IPS-18a (cell line): Measurements from ENCODE around the gene ERCC6L2.

Source experiments
- H3K27ac ChIP-seq: one replicate; pipeline ENCODE4 v1.5.1; 2013; ENCODE audit warnings: low read length
- H3K27me3 ChIP-seq: one replicate; pipeline ENCODE4 v1.6.1; 2013; ENCODE audit warnings: mild to moderate bottlenecking, low read length; ENCODE audit not compliant: control insufficient read depth, insufficient read depth
- H3K36me3 ChIP-seq: one replicate; pipeline ENCODE4 v1.6.1; 2013; ENCODE audit warnings: low read depth, low read length; ENCODE audit not compliant: control insufficient read depth
- H3K4me1 ChIP-seq: one replicate; pipeline ENCODE4 v1.6.1; 2013; ENCODE audit warnings: low read depth, low read length; ENCODE audit not compliant: control insufficient read depth
- H3K4me3 ChIP-seq: one replicate; pipeline ENCODE4 v1.5.1; 2013; ENCODE audit warnings: low read length
- H3K9ac ChIP-seq: one replicate; pipeline ENCODE4 v1.6.1; 2013; ENCODE audit warnings: mild to moderate bottlenecking, low read length, moderate library complexity
- H3K9me3 ChIP-seq: one replicate; pipeline ENCODE4 v1.6.1; 2013; ENCODE audit warnings: low read depth, low read length; ENCODE audit not compliant: control insufficient read depth

ERCC6L2 gene, protein sequence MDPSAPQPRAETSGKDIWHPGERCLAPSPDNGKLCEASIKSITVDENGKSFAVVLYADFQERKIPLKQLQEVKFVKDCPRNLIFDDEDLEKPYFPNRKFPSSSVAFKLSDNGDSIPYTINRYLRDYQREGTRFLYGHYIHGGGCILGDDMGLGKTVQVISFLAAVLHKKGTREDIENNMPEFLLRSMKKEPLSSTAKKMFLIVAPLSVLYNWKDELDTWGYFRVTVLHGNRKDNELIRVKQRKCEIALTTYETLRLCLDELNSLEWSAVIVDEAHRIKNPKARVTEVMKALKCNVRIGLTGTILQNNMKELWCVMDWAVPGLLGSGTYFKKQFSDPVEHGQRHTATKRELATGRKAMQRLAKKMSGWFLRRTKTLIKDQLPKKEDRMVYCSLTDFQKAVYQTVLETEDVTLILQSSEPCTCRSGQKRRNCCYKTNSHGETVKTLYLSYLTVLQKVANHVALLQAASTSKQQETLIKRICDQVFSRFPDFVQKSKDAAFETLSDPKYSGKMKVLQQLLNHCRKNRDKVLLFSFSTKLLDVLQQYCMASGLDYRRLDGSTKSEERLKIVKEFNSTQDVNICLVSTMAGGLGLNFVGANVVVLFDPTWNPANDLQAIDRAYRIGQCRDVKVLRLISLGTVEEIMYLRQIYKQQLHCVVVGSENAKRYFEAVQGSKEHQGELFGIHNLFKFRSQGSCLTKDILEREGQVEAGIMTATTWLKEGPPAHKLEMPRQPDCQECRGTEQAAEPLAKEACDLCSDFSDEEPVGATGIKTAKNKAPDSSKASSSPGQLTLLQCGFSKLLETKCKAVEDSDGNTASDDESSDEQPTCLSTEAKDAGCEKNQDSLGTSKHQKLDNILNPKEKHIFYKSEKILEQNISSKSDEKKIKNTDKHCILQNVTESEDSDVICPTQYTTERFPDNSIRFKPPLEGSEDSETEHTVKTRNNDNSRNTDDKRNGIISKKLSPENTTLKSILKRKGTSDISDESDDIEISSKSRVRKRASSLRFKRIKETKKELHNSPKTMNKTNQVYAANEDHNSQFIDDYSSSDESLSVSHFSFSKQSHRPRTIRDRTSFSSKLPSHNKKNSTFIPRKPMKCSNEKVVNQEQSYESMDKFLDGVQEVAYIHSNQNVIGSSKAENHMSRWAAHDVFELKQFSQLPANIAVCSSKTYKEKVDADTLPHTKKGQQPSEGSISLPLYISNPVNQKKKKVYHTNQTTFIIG (N-terminal part only)

DNA sequence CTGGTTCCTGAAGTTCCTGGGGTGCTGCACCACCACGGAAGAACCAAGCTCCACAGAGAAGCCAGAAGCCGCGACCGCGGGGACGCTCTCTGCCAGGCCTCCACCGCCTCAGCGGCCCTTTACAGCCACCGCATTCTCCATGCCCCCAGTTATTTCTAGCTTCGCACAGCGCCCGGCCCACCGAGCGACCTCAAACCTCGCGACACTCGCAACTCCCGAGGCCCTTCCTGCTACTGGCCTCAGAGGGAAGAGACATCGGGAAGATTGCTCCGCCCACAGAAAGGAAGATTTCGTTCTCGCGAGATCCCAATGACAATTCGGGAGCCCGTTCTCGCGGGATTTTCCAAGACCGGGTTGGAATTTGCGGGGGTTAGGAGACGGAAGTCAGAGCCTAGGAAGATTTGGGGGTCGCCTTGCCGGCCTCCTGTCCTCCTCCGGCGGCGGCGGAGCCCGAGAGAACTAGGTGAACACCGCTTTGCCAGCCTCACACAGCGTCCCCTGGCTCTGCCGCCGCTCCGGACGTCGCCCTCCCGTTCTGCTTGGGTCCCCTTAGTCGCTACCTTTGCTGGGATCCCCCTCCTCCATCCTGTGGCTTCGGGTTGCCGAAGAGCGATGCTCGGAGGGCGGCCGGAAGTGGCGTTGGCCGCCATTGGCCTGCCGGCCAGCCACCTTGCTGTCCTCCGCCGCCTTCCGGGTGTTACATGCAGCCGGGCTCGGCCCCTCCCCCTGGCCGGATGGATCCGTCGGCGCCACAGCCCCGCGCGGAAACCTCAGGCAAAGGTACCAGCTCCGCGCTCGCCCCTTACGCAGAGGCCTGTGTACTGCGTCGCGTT is at the start of gene ERCC6L2:
TSS of gene ERCC6L2 (plus strand) at position 387 of the 833 bp plus-strand sequence. CDS start at position 735, 348 bp downstream.
- Histone ChIP-seq H3K27ac (peak within 1 kb of the TSS; percentile 96), H3K9ac (no peak within 1 kb of the TSS), H3K27me3 (no peaks in the 10 kb centered on the region), H3K36me3 (no peaks in the 10 kb centered on the region), H3K9me3 (no peaks in the 10 kb centered on the region), H3K4me1 (peaks cover 7% of the 10 kb centered on the region), H3K4me3 (no peak within 1 kb of the TSS)

DNA sequence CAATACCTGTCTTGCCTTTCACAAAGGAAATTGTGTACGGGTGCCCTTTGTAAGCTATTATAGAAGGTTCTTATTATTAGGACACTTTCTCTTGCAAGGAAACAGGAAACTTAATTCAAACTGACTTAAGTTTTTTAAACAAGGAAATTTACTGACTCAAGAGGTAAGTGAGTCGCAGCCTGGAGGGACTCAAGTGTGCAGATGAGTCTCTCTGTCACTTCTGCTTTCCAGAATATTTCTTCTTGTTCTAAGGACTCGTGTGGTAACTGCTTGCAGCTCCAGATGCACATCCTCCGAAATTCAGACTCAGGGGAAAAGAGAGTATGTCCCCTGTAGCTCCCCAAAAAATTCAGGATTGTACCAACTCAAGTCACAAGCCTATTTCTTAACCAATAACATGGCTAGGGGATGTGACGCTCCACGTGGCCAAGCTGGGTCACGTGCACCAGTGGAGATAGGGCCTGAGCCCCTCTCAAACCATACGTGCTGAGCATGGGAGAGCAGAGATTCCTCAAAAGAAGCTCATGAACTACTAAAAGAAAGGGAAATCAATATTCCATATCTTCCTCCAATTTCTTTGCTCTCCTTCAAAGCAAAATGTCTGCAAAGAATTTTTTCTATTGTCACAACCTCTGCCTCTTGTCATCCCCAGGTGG is 49.2 kb upstream of the ERCC6L2 start:
- no peak overlapping the region for H3K4me3 ChIP-seq
- no peak overlapping the region for H3K27ac ChIP-seq
- H3K9ac ChIP-seq = no peak overlapping the region
- H3K36me3 ChIP-seq = no peaks in the 10 kb centered on the region
- no peaks in the 10 kb centered on the region for H3K27me3 ChIP-seq
- no peaks in the 10 kb centered on the region for H3K9me3 ChIP-seq
- no peaks in the 10 kb centered on the region for H3K4me1 ChIP-seq

DNA sequence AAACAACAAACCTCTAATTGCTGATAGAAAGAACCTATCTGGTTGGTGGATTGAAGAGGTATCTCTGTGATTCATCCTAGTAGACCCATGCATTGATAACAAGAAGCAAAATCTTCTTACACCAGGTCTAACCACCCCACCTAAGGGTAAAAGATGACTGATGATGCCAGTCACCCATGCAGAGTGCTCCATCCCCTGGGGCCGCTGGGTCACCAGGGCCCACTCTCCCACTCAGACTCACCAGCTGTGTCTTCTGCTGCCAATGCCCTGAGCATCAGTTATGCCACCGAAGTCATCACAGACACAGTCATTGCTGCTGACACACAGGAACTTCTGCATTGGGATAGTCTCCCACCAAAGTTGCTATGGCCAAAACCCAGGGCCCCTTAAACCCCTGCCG is 44.7 kb upstream of the ERCC6L2 start:
- H3K36me3 ChIP-seq = no peaks in the 10 kb centered on the region
- no peak overlapping the region for H3K27ac ChIP-seq
- no peaks in the 10 kb centered on the region for H3K27me3 ChIP-seq
- no peaks in the 10 kb centered on the region for H3K9me3 ChIP-seq
- H3K4me3 ChIP-seq = no peak overlapping the region
- no peak overlapping the region for H3K9ac ChIP-seq
- H3K4me1 ChIP-seq = no peaks in the 10 kb centered on the region

- no peaks in the 10 kb centered on the region for H3K9me3 ChIP-seq
- H3K9ac ChIP-seq = no peak overlapping the region
- H3K4me3 ChIP-seq = no peak overlapping the region
- no peak overlapping the region for H3K27ac ChIP-seq
- H3K4me1 ChIP-seq = no peaks in the 10 kb centered on the region
- H3K27me3 ChIP-seq = no peaks in the 10 kb centered on the region
- no peaks in the 10 kb centered on the region for H3K36me3 ChIP-seq
Observed at GRCh38 chr9:95831810-95832209, 43.7 kb upstream of the ERCC6L2 start.

DNA sequence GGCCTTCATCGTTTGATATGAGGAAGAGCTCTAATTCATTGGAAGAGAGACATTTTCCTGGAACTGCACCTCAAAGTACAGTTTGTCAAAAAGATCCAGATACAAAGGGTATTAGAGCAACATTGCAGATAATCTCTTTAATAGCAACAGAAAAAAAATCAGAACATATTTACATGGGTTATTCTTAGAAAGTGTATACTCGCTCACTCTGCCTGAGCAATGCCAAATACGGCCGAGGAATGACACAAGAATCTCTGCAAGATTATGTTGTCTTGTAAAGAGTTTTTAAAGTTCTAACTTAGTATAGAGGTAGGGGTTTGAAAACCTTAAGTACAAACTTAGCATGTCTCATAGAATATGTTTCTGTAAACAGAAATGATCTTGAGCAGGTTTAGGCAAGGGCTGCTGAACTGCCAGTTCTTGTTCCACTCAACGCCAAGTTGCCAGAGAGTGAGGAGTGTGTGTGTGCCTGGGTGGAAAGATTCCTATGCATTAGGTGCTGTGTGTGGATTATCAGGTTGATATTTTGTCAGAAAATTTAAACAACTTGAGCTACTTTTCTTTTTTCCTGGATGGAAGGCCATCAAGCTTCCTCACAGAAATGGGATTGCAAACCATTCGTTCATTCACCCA is 41.8 kb upstream of the ERCC6L2 start:
- H3K9me3 ChIP-seq = no peaks in the 10 kb centered on the region
- no peaks in the 10 kb centered on the region for H3K4me1 ChIP-seq
- no peak overlapping the region for H3K4me3 ChIP-seq
- no peaks in the 10 kb centered on the region for H3K36me3 ChIP-seq
- H3K27me3 ChIP-seq = no peaks in the 10 kb centered on the region
- no peak overlapping the region for H3K27ac ChIP-seq
- no peak overlapping the region for H3K9ac ChIP-seq

DNA sequence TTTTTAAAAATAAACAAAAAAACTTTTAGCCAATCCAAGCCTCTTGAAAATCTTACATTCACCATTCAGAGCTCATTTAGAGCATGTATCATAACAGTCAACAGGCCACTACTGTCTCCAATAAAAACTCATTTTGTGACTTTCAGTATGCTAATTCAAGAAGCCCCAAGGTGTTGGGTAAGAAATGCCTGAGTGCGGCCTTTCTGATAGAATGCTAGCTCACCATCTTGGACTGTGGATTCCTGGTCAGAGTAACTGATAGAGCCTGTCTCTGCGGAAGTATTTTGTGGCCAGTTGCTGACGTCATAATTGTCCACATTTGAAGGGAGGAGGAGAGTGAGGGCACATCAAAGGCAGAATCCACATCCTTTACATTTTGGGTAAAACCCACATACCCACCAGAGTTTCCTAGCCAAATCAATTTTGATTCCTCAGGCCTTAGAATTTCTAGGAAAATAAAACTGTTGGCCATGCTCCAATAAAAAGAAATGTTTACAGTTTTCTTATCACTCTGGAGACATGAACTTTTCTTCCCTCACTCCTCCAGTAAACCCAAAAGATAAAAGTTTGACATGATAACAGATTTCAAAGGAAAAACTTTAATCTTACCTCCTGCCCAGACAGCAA is 41.1 kb upstream of the ERCC6L2 start:
- no peaks in the 10 kb centered on the region for H3K9me3 ChIP-seq
- H3K9ac ChIP-seq = no peak overlapping the region
- no peaks in the 10 kb centered on the region for H3K36me3 ChIP-seq
- no peaks in the 10 kb centered on the region for H3K4me1 ChIP-seq
- no peak overlapping the region for H3K27ac ChIP-seq
- no peaks in the 10 kb centered on the region for H3K27me3 ChIP-seq
- no peak overlapping the region for H3K4me3 ChIP-seq

- Histone ChIP-seq H3K9ac (no peak overlapping the region), H3K27ac (no peak overlapping the region), H3K36me3 (no peaks in the 10 kb centered on the region), H3K4me3 (no peak overlapping the region), H3K9me3 (no peaks in the 10 kb centered on the region), H3K4me1 (no peaks in the 10 kb centered on the region), H3K27me3 (no peaks in the 10 kb centered on the region)
Observed at GRCh38 chr9:95835393-95835792, 40.1 kb upstream of the ERCC6L2 start.

GRCh38 chr9:95836072-95836471 is 39.4 kb upstream of the ERCC6L2 start:
- H3K27me3 ChIP-seq = no peaks in the 10 kb centered on the region
- H3K9me3 ChIP-seq = no peaks in the 10 kb centered on the region
- H3K9ac ChIP-seq = no peak overlapping the region
- no peak overlapping the region for H3K4me3 ChIP-seq
- no peaks in the 10 kb centered on the region for H3K4me1 ChIP-seq
- H3K36me3 ChIP-seq = no peaks in the 10 kb centered on the region
- no peak overlapping the region for H3K27ac ChIP-seq

DNA sequence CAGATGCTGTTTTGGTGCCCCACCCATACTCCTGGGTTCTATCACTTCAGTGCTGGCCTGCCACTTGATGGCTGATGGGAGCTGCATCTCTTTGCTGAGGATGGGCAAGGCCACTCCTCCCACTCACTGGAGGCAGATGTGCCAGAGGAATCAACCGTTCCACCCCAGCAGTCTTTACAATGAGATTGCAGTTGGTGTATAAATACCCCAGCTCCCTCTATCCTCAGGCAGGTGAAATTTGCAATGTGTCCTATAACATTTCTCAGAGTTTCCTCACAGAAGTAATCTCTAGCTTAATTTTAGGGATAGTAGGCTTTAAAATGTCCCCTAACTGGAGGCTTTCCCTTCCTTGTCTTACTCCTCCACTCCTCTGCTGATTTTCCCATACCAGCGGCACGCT is 36.5 kb upstream of the ERCC6L2 start:
- H3K9ac ChIP-seq = no peak overlapping the region
- H3K9me3 ChIP-seq = no peaks in the 10 kb centered on the region
- H3K4me3 ChIP-seq = no peak overlapping the region
- H3K4me1 ChIP-seq = no peaks in the 10 kb centered on the region
- no peaks in the 10 kb centered on the region for H3K36me3 ChIP-seq
- no peak overlapping the region for H3K27ac ChIP-seq
- no peaks in the 10 kb centered on the region for H3K27me3 ChIP-seq

DNA sequence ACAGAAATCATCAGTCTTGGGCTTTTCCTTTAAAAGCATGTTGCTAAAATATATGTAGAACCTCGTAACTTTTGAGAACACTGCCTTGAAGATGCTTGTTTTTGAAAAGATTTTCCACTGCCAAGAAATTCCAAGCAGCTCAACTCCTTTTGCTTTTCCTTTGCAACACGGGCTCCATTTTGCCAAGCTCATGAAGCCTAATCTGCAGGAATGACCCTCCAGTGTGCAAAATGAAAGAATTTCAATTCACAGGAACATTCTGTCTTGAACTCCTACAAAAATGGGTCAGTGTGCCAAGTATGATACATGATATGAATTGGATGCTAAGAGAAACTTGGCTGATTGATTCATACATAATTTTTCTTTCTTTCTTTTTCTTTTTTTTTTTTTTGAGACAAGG is 35.4 kb upstream of the ERCC6L2 start:
- no peak overlapping the region for H3K27ac ChIP-seq
- H3K9me3 ChIP-seq = no peaks in the 10 kb centered on the region
- H3K4me3 ChIP-seq = no peak overlapping the region
- no peaks in the 10 kb centered on the region for H3K27me3 ChIP-seq
- H3K36me3 ChIP-seq = no peaks in the 10 kb centered on the region
- no peaks in the 10 kb centered on the region for H3K4me1 ChIP-seq
- H3K9ac ChIP-seq = no peak overlapping the region
